ENCODE measurements around the gene IDS. TPM values are rescaled to one million over a fixed set of nuclear protein-coding genes. Genes with fewer than 3 reads are reported as not detected.

Gene IDS
- total and polyA plus RNA-seq, 2 donors (not counting 3 experiments of a cell fraction or from before 2014, with no cell fraction given), result 35.2 to 44.0 TPM

DNA sequence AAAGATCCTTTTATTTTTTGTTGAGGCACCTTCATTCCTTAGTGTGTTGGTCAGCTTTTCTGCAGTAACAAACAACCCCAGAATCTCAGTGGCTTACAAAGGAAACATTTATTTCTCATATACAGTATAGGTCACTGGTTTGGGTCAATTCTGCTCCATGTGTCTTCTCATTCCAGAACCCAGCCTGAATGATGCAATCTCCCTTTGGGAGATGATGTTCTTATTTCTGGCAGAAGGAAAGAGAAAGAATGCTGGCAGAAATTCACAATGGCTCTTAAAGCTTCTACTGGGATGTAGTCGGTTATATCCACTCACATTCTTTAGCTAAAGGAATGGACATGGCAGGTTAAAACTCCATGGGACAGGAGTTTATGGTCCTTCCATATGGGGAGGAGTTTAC, 42.3 kb downstream of the IDS start:
- DNase-seq (ENCODE audit: low read depth, low spot score) (no peak), FAIRE-seq (no peak)
- Histone ChIP-seq H3K79me2 (ENCODE audit: control insufficient read depth, insufficient read depth, low read length) (no peaks in the 10 kb centered on the region), H2AFZ (ENCODE audit: low read depth, low read length) (no peak overlapping the region), H3K4me2 (ENCODE audit: insufficient read depth, low read length) (no peak overlapping the region), H3K27ac (ENCODE audit: insufficient read depth, low read depth, low read length) (no peak overlapping the region), H3K4me3 (replicated peaks in 1 of 3; ENCODE audit: insufficient read depth in 1 of 3, low read depth in 1 of 3, low read length in 3 of 3) (no peak overlapping the region), H3K9ac (replicated peaks; ENCODE audit: extremely low read depth, insufficient read depth, low read length) (no peak overlapping the region), H3K9me3 (replicated peaks; ENCODE audit: control insufficient read depth, insufficient read depth, low read length) (no peaks in the 10 kb centered on the region), H3K36me3 (ENCODE audit: control insufficient read depth in 2 of 2, extremely low read depth in 1 of 2, insufficient read depth in 2 of 2, low read length in 2 of 2) (no peaks in the 10 kb centered on the region), H4K20me1 (replicated peaks; ENCODE audit: control insufficient read depth, extremely low read depth, insufficient read depth, low read length) (no peaks in the 10 kb centered on the region), H3K9me1 (replicated peaks; ENCODE audit: control insufficient read depth, extremely low read depth, insufficient read depth, low read length) (no peaks in the 10 kb centered on the region), H3K27me3 (ENCODE audit: control insufficient read depth in 2 of 2, insufficient read depth in 2 of 2, low read length in 2 of 2) (peaks cover 0 to 2% of the 10 kb centered on the region in 2 experiments), H3K4me1 (ENCODE audit: control insufficient read depth, extremely low read depth, insufficient read depth, low read length) (no peaks in the 10 kb centered on the region)
- POLR2A ChIA-PET, result no interaction called here
- intact Hi-C loops (cut with micrococcal nuclease), result no loop called here
- CTCF ChIA-PET, result interaction anchor here (1.0 kb wide), 1 partner anchor 9 kb away, joined by 4 read pairs; no protein-coding TSS in a partner anchor
- dilution Hi-C loops (cut with MboI; ENCODE audit: extremely low pct_ligation_motif_present, low sequenced_read_pairs), result no loop called here
- TF ChIP-seq MYC (IDR thresholded peaks at IDR 0.05; ENCODE audit: low read depth, low read length), result no peak
- no peak for TF ChIP-seq POLR2AphosphoS5 (IDR thresholded peaks at IDR 0.05; ENCODE audit: insufficient read depth, low read depth, low read length)
- TF ChIP-seq GATA2 (IDR thresholded peaks at IDR 0.05; ENCODE audit: insufficient read depth, insufficient read length, low read depth, low read length), result no peak
- TF ChIP-seq FOS (IDR thresholded peaks at IDR 0.05; ENCODE audit: borderline replicate concordance, insufficient read depth, low read length), result no peak
- no peak for TF ChIP-seq POLR2A (IDR thresholded peaks at IDR 0.05; ENCODE audit: low read depth, low read length)
- TF ChIP-seq, protein P1, sequence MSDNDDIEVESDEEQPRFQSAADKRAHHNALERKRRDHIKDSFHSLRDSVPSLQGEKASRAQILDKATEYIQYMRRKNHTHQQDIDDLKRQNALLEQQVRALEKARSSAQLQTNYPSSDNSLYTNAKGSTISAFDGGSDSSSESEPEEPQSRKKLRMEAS (IDR thresholded peaks at IDR 0.05; ENCODE audit: insufficient read depth, insufficient read length), result no peak
- TF ChIP-seq EZH2 (IDR thresholded peaks at IDR 0.05; ENCODE audit: borderline replicate concordance, low read depth, low read length, severe bottlenecking), result no peak
- TF ChIP-seq, protein P2, sequence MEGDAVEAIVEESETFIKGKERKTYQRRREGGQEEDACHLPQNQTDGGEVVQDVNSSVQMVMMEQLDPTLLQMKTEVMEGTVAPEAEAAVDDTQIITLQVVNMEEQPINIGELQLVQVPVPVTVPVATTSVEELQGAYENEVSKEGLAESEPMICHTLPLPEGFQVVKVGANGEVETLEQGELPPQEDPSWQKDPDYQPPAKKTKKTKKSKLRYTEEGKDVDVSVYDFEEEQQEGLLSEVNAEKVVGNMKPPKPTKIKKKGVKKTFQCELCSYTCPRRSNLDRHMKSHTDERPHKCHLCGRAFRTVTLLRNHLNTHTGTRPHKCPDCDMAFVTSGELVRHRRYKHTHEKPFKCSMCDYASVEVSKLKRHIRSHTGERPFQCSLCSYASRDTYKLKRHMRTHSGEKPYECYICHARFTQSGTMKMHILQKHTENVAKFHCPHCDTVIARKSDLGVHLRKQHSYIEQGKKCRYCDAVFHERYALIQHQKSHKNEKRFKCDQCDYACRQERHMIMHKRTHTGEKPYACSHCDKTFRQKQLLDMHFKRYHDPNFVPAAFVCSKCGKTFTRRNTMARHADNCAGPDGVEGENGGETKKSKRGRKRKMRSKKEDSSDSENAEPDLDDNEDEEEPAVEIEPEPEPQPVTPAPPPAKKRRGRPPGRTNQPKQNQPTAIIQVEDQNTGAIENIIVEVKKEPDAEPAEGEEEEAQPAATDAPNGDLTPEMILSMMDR (IDR thresholded peaks at IDR 0.05; ENCODE audit: extremely low read depth in 1 of 2, insufficient read depth in 1 of 2, low read depth in 1 of 2, low read length in 2 of 2), result no peak
- no peak for TF ChIP-seq JUN (IDR thresholded peaks at IDR 0.05; ENCODE audit: borderline replicate concordance, insufficient read depth, insufficient read length, low read depth)
- BruUV-seq (replicated peaks), result no TSS peak

All from endothelial cell of umbilical vein (primary cell).